Neural cell (in vitro differentiated cells): ENCODE results near the gene COBL. TPM values are rescaled to one million over a fixed set of nuclear protein-coding genes. Genes with fewer than 3 reads are reported as not detected.

Experiments
- H2AFZ ChIP-seq: fragments of 200-600, 300-800 bp; sonication (generic), shearing (Covaris generic); 2 replicates; pipeline ENCODE4 v1.6.0; 2014; ENCODE audit warnings: low read depth, mild to moderate bottlenecking, antibody characterized with exemption, low read length, moderate library complexity
- H3F3A ChIP-seq: fragments of 200-600 bp; shearing (Covaris generic); 2 replicates; pipeline ENCODE4 v1.6.1; 2016; ENCODE audit warnings: mild to moderate bottlenecking, moderate library complexity, mixed read lengths, antibody characterized with exemption, low read length; ENCODE audit not compliant: insufficient read depth, poor library complexity, severe bottlenecking
- H3K27ac ChIP-seq: fragments of 200-600, 300-800 bp; sonication (generic), shearing (Covaris generic); 2 replicates; pipeline ENCODE4 v1.5.1; 2014; ENCODE audit warnings: mild to moderate bottlenecking, low read length, moderate library complexity
- H3K27me3 ChIP-seq: fragments of 300-800, 200-600 bp; sonication (generic), shearing (Covaris generic); 2 replicates; pipeline ENCODE4 v1.6.0; 2014; ENCODE audit warnings: mild to moderate bottlenecking, low read depth, low read length, moderate library complexity; ENCODE audit not compliant: insufficient read depth
- H3K36me3 ChIP-seq: fragments of 300-800, 200-600 bp; sonication (generic), shearing (Covaris generic); 2 replicates; pipeline ENCODE4 v1.5.1; 2014; ENCODE audit warnings: mild to moderate bottlenecking, antibody characterized with exemption, low read length, moderate library complexity; ENCODE audit not compliant: insufficient read depth
- H3K4me2 ChIP-seq: fragments of 300-800, 200-600 bp; sonication (generic), shearing (Covaris generic); 2 replicates; pipeline ENCODE4 v1.6.0; 2014; ENCODE audit warnings: mild to moderate bottlenecking, low read length
- H3K4me3 ChIP-seq: fragments of 300-800, 200-600 bp; sonication (generic), shearing (Covaris generic); 2 replicates; pipeline ENCODE4 v1.5.1; 2014; ENCODE audit warnings: mild to moderate bottlenecking, low read length, moderate library complexity
- H3K79me2 ChIP-seq: fragments of 200-600 bp; shearing (Covaris generic); replicated peaks from 2 replicates; pipeline ENCODE4 v1.6.0; 2014; ENCODE audit warnings: mild to moderate bottlenecking, low read length, moderate library complexity; ENCODE audit not compliant: insufficient read depth
- H3K9ac ChIP-seq: fragments of 300-800, 200-600 bp; sonication (generic), shearing (Covaris generic); 2 replicates; pipeline ENCODE4 v1.6.1; 2016; ENCODE audit warnings: mild to moderate bottlenecking, low read length, mixed read lengths
- H3K9me2 ChIP-seq: fragments of 200-600 bp; shearing (Covaris generic); 2 replicates; pipeline ENCODE4 v1.6.1; 2016; ENCODE audit warnings: mild to moderate bottlenecking, low read length, mixed read lengths; ENCODE audit not compliant: insufficient read depth
- H3K9me3 ChIP-seq: fragments of 200-600, 300-800 bp; sonication (generic), shearing (Covaris generic); 2 replicates; pipeline ENCODE4 v1.6.1; 2016; ENCODE audit warnings: mild to moderate bottlenecking, mixed run types, low read length, moderate library complexity, mixed read lengths
- H4K20me1 ChIP-seq: fragments of 200-600 bp; shearing (Covaris generic); 2 replicates; pipeline ENCODE4 v1.6.1; 2016; ENCODE audit warnings: mild to moderate bottlenecking, mixed run types; ENCODE audit not compliant: insufficient read depth
- CTCF ChIP-seq: fragments of 450-650 bp; IDR thresholded peaks from 2 replicates; pipeline ENCODE4 v1.5.1; 2014; ENCODE audit warnings: antibody characterized with exemption, mild to moderate bottlenecking, moderate library complexity; ENCODE audit not compliant: poor library complexity, severe bottlenecking
- EP300 ChIP-seq: fragments of 450-650 bp; conservative IDR thresholded peaks from 2 replicates; pipeline ENCODE4 v1.6.1; 2014; ENCODE audit warnings: antibody characterized with exemption, mild to moderate bottlenecking, moderate library complexity; ENCODE audit not compliant: poor library complexity, severe bottlenecking
- EZH2 ChIP-seq: fragments of 200-600, 300-800 bp; shearing (Covaris generic), sonication (generic); IDR thresholded peaks from 2 replicates; pipeline ENCODE4 v1.6.1; 2014; ENCODE audit warnings: antibody characterized with exemption, low read length, borderline replicate concordance, mild to moderate bottlenecking; ENCODE audit not compliant: insufficient read depth, poor library complexity, severe bottlenecking
- MXI1 ChIP-seq: fragments of 450-650 bp; conservative IDR thresholded peaks from 2 replicates; pipeline ENCODE4 v1.6.1; 2014; ENCODE audit warnings: antibody characterized with exemption, mild to moderate bottlenecking; ENCODE audit not compliant: poor library complexity, severe bottlenecking
- POLR2AphosphoS5 ChIP-seq: IDR thresholded peaks from 2 replicates; pipeline ENCODE4 v1.6.1; 2012
- RAD21 ChIP-seq: fragments of 450-650 bp; conservative IDR thresholded peaks from 2 replicates; pipeline ENCODE4 v1.6.1; 2014; ENCODE audit warnings: antibody characterized with exemption, mild to moderate bottlenecking, moderate library complexity
- REST ChIP-seq: IDR thresholded peaks from 2 replicates; pipeline ENCODE4 v1.6.1; 2012; ENCODE audit warnings: borderline replicate concordance
- SMC3 ChIP-seq: fragments of 450-650 bp; conservative IDR thresholded peaks from 2 replicates; pipeline ENCODE4 v1.6.1; 2014; ENCODE audit warnings: antibody characterized with exemption, mild to moderate bottlenecking, moderate library complexity; ENCODE audit not compliant: poor library complexity
- TAF1 ChIP-seq: IDR thresholded peaks from 2 replicates; pipeline ENCODE4 v1.6.1; 2012; ENCODE audit warnings: low read depth
- polyA plus RNA-seq: library from polyadenylated mRNA; depleted of rRNA; stranded (reverse); fragments of >200 nt; gene quantifications from 2 replicates; pipeline ENCODE4 v1.2.3, GENCODE V29; 2014

Gene COBL
- polyA plus RNA-seq, 1 donor from 2014 or later, result 0.12 TPM

- TF ChIP-seq RAD21, result no peak
- no peak for TF ChIP-seq POLR2AphosphoS5
- TF ChIP-seq SMC3, result no peak
- no peak for TF ChIP-seq EP300
- no peak for TF ChIP-seq CTCF
- no peak for TF ChIP-seq TAF1
- TF ChIP-seq REST, result no peak
- no peak for TF ChIP-seq EZH2
- TF ChIP-seq MXI1, result no peak
- no peaks in the 10 kb centered on the region for H3K79me2 ChIP-seq
- H3K9me2 ChIP-seq, result no peaks in the 10 kb centered on the region
- no peaks in the 10 kb centered on the region for H3F3A ChIP-seq
- H3K27me3 ChIP-seq, result no peaks in the 10 kb centered on the region
- H4K20me1 ChIP-seq, result no peaks in the 10 kb centered on the region
- H2AFZ ChIP-seq, result no peak overlapping the region
- no peak overlapping the region for H3K4me3 ChIP-seq
- H3K4me2 ChIP-seq, result no peak overlapping the region
- no peaks in the 10 kb centered on the region for H3K36me3 ChIP-seq
- H3K9ac ChIP-seq, result no peak overlapping the region
- no peaks in the 10 kb centered on the region for H3K9me3 ChIP-seq
- H3K27ac ChIP-seq, result no peak overlapping the region
Measured at GRCh38 chr7:51012569-51013217, 303.9 kb downstream of the COBL start.

- no peaks in the 10 kb centered on the region for H3K36me3 ChIP-seq
- H4K20me1 ChIP-seq, result no peaks in the 10 kb centered on the region
- no peak overlapping the region for H3K27ac ChIP-seq
- no peaks in the 10 kb centered on the region for H3F3A ChIP-seq
- no peaks in the 10 kb centered on the region for H3K27me3 ChIP-seq
- no peaks in the 10 kb centered on the region for H3K9me2 ChIP-seq
- no peak for TF ChIP-seq TAF1
- no peak for TF ChIP-seq CTCF
- TF ChIP-seq POLR2AphosphoS5, result no peak
- TF ChIP-seq SMC3, result no peak
- no peak for TF ChIP-seq EZH2
- no peak for TF ChIP-seq REST
- no peak for TF ChIP-seq RAD21
- TF ChIP-seq MXI1, result no peak
- no peak for TF ChIP-seq EP300
- no peaks in the 10 kb centered on the region for H3K79me2 ChIP-seq
- H3K4me2 ChIP-seq, result no peak overlapping the region
- no peak overlapping the region for H2AFZ ChIP-seq
- no peak overlapping the region for H3K9ac ChIP-seq
- no peaks in the 10 kb centered on the region for H3K9me3 ChIP-seq
- H3K4me3 ChIP-seq, result no peak overlapping the region
Measured at GRCh38 chr7:51011710-51012350, 304.8 kb downstream of the COBL start.
